Measurements from ENCODE around the gene MIF.

DNA sequence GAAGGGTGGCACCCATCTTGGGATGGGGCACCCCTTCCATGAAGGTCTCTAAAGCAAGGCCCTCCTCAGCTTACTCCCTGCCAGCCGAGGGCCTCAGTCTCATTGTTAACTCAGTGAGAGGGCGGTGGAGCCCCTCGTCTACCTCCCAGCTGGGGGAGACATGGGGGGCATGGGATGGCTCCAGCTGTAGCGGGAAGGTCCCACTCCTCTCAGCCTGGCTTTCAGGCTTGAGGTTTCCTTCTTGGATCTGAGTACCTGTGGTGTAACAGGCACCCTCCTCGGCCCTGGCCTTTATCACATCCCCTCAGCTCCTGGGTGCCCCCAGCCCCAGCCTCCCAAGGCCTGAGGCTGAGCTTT, 2.0 kb downstream of the MIF start:
- no peak for TF ChIP-seq YY1 (IDR thresholded peaks at IDR 0.05; ENCODE audit: insufficient read depth, insufficient read length)
- TF ChIP-seq ZNF274 (IDR thresholded peaks at IDR 0.05; ENCODE audit: low read depth, low read length) = no peak

All from NT2/D1 (cell line).